CD14-positive monocyte (primary cell): ENCODE measurements around the gene OPA1. TPM values are rescaled to one million over a fixed set of nuclear protein-coding genes. Genes with fewer than 3 reads are reported as not detected.

Experiments used
- DNase-seq, 3 donors: peaks; one replicate each; pipeline ENCODE4 v3.0.0-alpha.2; 2011 to 2022
- H2AFZ ChIP-seq: 2 replicates; pipeline ENCODE4 v1.6.0; 2012; ENCODE audit warnings: mild to moderate bottlenecking, low read depth, low read length, inconsistent platforms; ENCODE audit not compliant: insufficient read depth, poor library complexity, severe bottlenecking
- H3K27ac ChIP-seq, 2 donors: 1 replicate in 1 of 2; 2 replicates in 1 of 2; pipeline ENCODE4 v1.5.1; 2012 to 2013; ENCODE audit warnings: low read length in 2 of 2, control low read depth in 1 of 2, inconsistent platforms in 1 of 2, low read depth in 1 of 2, mild to moderate bottlenecking in 1 of 2
- H3K27me3 ChIP-seq, 2 donors: one replicate each; pipeline versions ENCODE4 v1.6.0 to v1.6.1; 2011 to 2013; ENCODE audit warnings: low read length in 2 of 2; ENCODE audit not compliant: control insufficient read depth in 2 of 2, insufficient read depth in 2 of 2
- H3K36me3 ChIP-seq, 2 donors: replicated peaks in 1 of 2; 1 replicate in 1 of 2; 2 replicates in 1 of 2; pipeline versions ENCODE4 v1.5.1 to v1.6.1; 2012 to 2013; ENCODE audit warnings: low read length in 2 of 2, control low read depth in 1 of 2, inconsistent platforms in 1 of 2, mild to moderate bottlenecking in 1 of 2; ENCODE audit not compliant: insufficient read depth in 2 of 2, control insufficient read depth in 1 of 2
- H3K4me1 ChIP-seq, 2 donors: 1 replicate in 1 of 2; 2 replicates in 1 of 2; pipeline versions ENCODE4 v1.5.1 to v1.6.1; 2012 to 2013; ENCODE audit warnings: low read length in 2 of 2, control low read depth in 1 of 2, inconsistent platforms in 1 of 2, mild to moderate bottlenecking in 1 of 2, moderate library complexity in 1 of 2; ENCODE audit not compliant: insufficient read depth in 2 of 2, control insufficient read depth in 1 of 2
- H3K4me2 ChIP-seq: replicated peaks from 2 replicates; pipeline ENCODE3; 2012; ENCODE audit warnings: low read length, moderate library complexity, mild to moderate bottlenecking; ENCODE audit not compliant: poor library complexity, severe bottlenecking; ENCODE audit errors: extremely low read depth
- H3K4me3 ChIP-seq, 3 experiments: fragments of 200-600 bp in 1 of 3; sonication (generic) in 1 of 3; replicated peaks in 1 of 3; 1 replicate in 2 of 3; 2 replicates in 1 of 3; pipeline ENCODE4 v1.5.1; 2011 to 2013; ENCODE audit warnings: low read length in 3 of 3, mild to moderate bottlenecking in 3 of 3, control low read depth in 2 of 3, low read depth in 2 of 3, inconsistent platforms in 1 of 3, moderate library complexity in 1 of 3
- H3K79me2 ChIP-seq: 2 replicates; pipeline ENCODE4 v1.6.0; 2012; ENCODE audit warnings: mild to moderate bottlenecking, control low read depth, inconsistent platforms, low read length, moderate library complexity; ENCODE audit not compliant: insufficient read depth
- H3K9ac ChIP-seq: 2 replicates; pipeline ENCODE4 v1.6.0; 2017; ENCODE audit warnings: low read length, mild to moderate bottlenecking; ENCODE audit not compliant: insufficient read depth, poor library complexity, severe bottlenecking
- H3K9me3 ChIP-seq, 2 donors: replicated peaks in 1 of 2; 1 replicate in 1 of 2; 2 replicates in 1 of 2; pipeline versions ENCODE4 v1.5.1 to v1.6.1; 2012 to 2013; ENCODE audit warnings: low read length in 2 of 2, control low read depth in 1 of 2; ENCODE audit not compliant: control insufficient read depth in 1 of 2, insufficient read depth in 1 of 2
- H4K20me1 ChIP-seq: 2 replicates; pipeline ENCODE4 v1.6.0; 2012; ENCODE audit warnings: mild to moderate bottlenecking, low read length, control low read depth, moderate library complexity; ENCODE audit not compliant: insufficient read depth
- H3K27ac Mint-ChIP-seq, 7 donors: one replicate each; pipeline ENCODE4 v1.8.0; 2020; ENCODE audit warnings: mild to moderate bottlenecking in 7 of 7, mixed read lengths in 7 of 7, moderate library complexity in 6 of 7, inconsistent platforms in 2 of 7
- H3K27me3 Mint-ChIP-seq, 3 donors: one replicate each; pipeline ENCODE4 v1.8.0; 2021 to 2022; ENCODE audit warnings: low read depth in 3 of 3, mild to moderate bottlenecking in 3 of 3, mixed read lengths in 3 of 3, moderate library complexity in 3 of 3, inconsistent platforms in 1 of 3
- H3K36me3 Mint-ChIP-seq, 2 donors: one replicate each; pipeline ENCODE4 v1.8.0; 2020; ENCODE audit warnings: mixed read lengths in 2 of 2, inconsistent platforms in 1 of 2, mild to moderate bottlenecking in 1 of 2
- H3K4me1 Mint-ChIP-seq: one replicate; pipeline ENCODE4 v1.8.0; 2020; ENCODE audit warnings: mild to moderate bottlenecking, mixed read lengths
- H3K4me3 Mint-ChIP-seq, 2 donors: one replicate each; pipeline ENCODE4 v1.8.0; 2020; ENCODE audit warnings: mild to moderate bottlenecking in 2 of 2, mixed read lengths in 2 of 2, moderate library complexity in 1 of 2
- H3K9me3 Mint-ChIP-seq, 7 donors: one replicate each; pipeline ENCODE4 v1.8.0; 2020 to 2022; ENCODE audit warnings: mixed read lengths in 7 of 7, mild to moderate bottlenecking in 6 of 7, moderate library complexity in 6 of 7, inconsistent platforms in 2 of 7
- CTCF ChIP-seq: fragments of 200-600 bp; IDR thresholded peaks from one replicate; pipeline ENCODE4 v1.8.0; 2022; ENCODE audit warnings: antibody characterized with exemption, mild to moderate bottlenecking
- WGBS: methylation state at CpG from one replicate; pipeline ENCODE4 v1.1.5; 2013; ENCODE audit warnings: missing lambda C conversion rate; ENCODE audit not compliant: insufficient coverage; 5-methylcytosine and 5-hydroxymethylcytosine counted together
- intact Hi-C, 2 donors: fragments of 100-400 bp; cut with micrococcal nuclease; formaldehyde crosslinking; loops; one replicate each; pipeline versions ENCODE4 v1.15.0 to v1.15.1; 2023
- polyA plus RNA-seq, 3 donors: library from polyadenylated mRNA; depleted of rRNA in 1 of 3; unstranded in 2 of 3; stranded (reverse) in 1 of 3; fragments of 300-500 nt in 2 of 3; fragments of >200 nt in 1 of 3; fragmentation: Illumina TruSeq in 2 of 3; gene quantifications; 1 replicate in 2 of 3; 2 replicates in 1 of 3; pipeline ENCODE4 v1.2.3, GENCODE V29; 2012 to 2021

OPA1 gene
- polyA plus RNA-seq, 3 donors: 15.4 to 26.5 (median 18.1) TPM

- no peak overlapping the region for H3K4me3 Mint-ChIP-seq
- peaks cover 74 to 98% of the 10 kb centered on the region in 2 donors for H3K36me3 ChIP-seq
- no peaks in the 10 kb centered on the region for H4K20me1 ChIP-seq
- no peak overlapping the region for H2AFZ ChIP-seq
- no peak for DNase-seq
- peaks cover 0 to 5% of the 10 kb centered on the region in 2 donors for H3K4me1 ChIP-seq
- H3K9me3 Mint-ChIP-seq: no peaks in the 10 kb centered on the region
- H3K4me2 ChIP-seq: no peak overlapping the region
- WGBS: 80% methylated on average over 1 of the region's 3 CpGs
- H3K27ac Mint-ChIP-seq: no peak overlapping the region
- H3K36me3 Mint-ChIP-seq: peaks cover 48 to 49% of the 10 kb centered on the region in 2 donors
- H3K27ac ChIP-seq: no peak overlapping the region
- no peaks in the 10 kb centered on the region for H3K27me3 Mint-ChIP-seq
- intact Hi-C loops: no loop called here
- H3K79me2 ChIP-seq: no peaks in the 10 kb centered on the region
- no peak for TF ChIP-seq CTCF
- H3K4me1 Mint-ChIP-seq: no peaks in the 10 kb centered on the region
- no peak overlapping the region for H3K4me3 ChIP-seq
- H3K9ac ChIP-seq: no peak overlapping the region
- no peaks in the 10 kb centered on the region for H3K9me3 ChIP-seq
- no peaks in the 10 kb centered on the region for H3K27me3 ChIP-seq
Measured at GRCh38 chr3:193641440-193641775, 48.4 kb downstream of the OPA1 start.

- Histone ChIP-seq H3K9ac (no peak overlapping the region), H3K36me3 (peaks cover 88 to 99% of the 10 kb centered on the region in 2 donors), H3K79me2 (no peaks in the 10 kb centered on the region), H3K27ac (no peak overlapping the region), H3K4me1 (peaks cover 0 to under 1% of the 10 kb centered on the region in 2 donors), H3K4me3 (no peak overlapping the region), H3K4me2 (no peak overlapping the region), H4K20me1 (no peaks in the 10 kb centered on the region), H3K27me3 (no peaks in the 10 kb centered on the region), H3K9me3 (no peaks in the 10 kb centered on the region), H2AFZ (no peak overlapping the region)
- TF ChIP-seq CTCF: no peak
- H3K9me3 Mint-ChIP-seq: no peaks in the 10 kb centered on the region
- no CpG with 5 or more reads among the region's 6 CpGs for WGBS
- no peaks in the 10 kb centered on the region for H3K27me3 Mint-ChIP-seq
- no peak for DNase-seq
- no peak overlapping the region for H3K27ac Mint-ChIP-seq
- H3K4me3 Mint-ChIP-seq: no peak overlapping the region
- peaks cover 79 to 82% of the 10 kb centered on the region in 2 donors for H3K36me3 Mint-ChIP-seq
- H3K4me1 Mint-ChIP-seq: no peaks in the 10 kb centered on the region
- intact Hi-C loops: no loop called here
Measured at GRCh38 chr3:193645806-193646205, 52.8 kb downstream of the OPA1 start.
